GM21423 (cell line): ENCODE data around the gene LYRM4.

Source experiments
- ATAC-seq: cut with Tn5 transposase; IDR thresholded peaks from one replicate; pipeline ENCODE4 v1.9.1; 2021; ENCODE audit warnings: mild to moderate bottlenecking, moderate library complexity; ENCODE audit not compliant: unreplicated experiment

LYRM4 gene

DNA sequence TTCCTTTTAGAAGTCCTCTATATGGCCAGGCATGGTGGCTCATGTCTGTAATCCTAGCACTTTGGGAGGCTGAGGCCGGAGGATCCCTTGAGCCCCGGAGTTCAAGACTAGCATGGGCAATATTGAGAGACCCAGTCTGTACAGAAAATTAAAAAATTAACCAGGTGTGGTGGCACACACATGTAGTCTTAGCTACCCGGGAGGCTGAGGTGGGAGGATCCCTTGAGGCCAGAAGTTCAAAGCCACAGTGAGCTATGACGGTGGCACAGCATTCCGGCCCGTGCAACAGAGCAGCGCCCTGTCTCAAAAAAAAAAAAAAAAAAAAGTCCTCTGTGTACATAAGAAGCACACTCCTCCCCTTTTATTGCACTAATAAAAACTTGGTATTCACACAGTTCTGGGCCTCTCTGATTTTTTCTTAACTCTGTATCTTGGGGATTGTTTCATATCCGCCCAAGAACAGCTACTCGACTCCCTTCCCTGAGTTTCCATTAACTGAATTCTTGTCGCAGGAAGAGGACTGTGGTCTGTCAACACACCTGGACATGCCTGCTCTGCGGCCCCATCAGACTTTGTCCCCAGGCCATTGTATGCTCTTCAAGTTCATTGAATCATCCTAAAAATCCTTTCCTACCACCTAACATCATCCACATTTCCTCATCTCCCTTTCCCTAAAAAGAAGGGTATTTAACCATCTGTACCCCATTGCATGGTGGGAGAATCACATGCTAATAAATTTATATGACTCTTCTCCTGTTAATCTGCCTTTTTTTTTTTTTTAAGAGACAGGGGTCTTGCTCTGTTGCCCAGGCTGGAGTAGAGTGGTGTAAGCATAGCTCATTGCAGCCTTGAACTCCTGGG is 201.5 kb downstream of the LYRM4 start:
- no peak for ATAC-seq
